H9 (cell line): ENCODE data around the gene SLCO3A1. TPM values are rescaled to one million over a fixed set of nuclear protein-coding genes. Genes with fewer than 3 reads are reported as not detected.

Source experiments
- DNase-seq: peaks from one replicate; pipeline ENCODE4 v3.0.0-alpha.2; 2017
- H2AFZ ChIP-seq: one replicate; pipeline ENCODE4 v1.6.1; 2013; ENCODE audit warnings: mild to moderate bottlenecking, low read length, control low read depth, moderate library complexity
- H2AK5ac ChIP-seq: 2 replicates; pipeline ENCODE4 v1.6.1; 2013; ENCODE audit warnings: low read length, control low read depth, mixed read lengths; ENCODE audit not compliant: insufficient read length
- H2BK120ac ChIP-seq: one replicate; pipeline ENCODE4 v1.6.1; 2013; ENCODE audit warnings: low read depth, mild to moderate bottlenecking, low read length, control low read depth, inconsistent platforms; ENCODE audit not compliant: poor library complexity, severe bottlenecking
- H2BK12ac ChIP-seq: 2 replicates; pipeline ENCODE4 v1.6.1; 2013; ENCODE audit warnings: low read length, control low read depth, mixed read lengths, low read depth; ENCODE audit not compliant: insufficient read length
- H2BK15ac ChIP-seq: 2 replicates; pipeline ENCODE4 v1.6.1; 2013; ENCODE audit warnings: low read depth, low read length, control low read depth
- H2BK20ac ChIP-seq: one replicate; pipeline ENCODE4 v1.6.1; 2013; ENCODE audit warnings: low read depth, mild to moderate bottlenecking, low read length, control low read depth, inconsistent platforms; ENCODE audit not compliant: poor library complexity, severe bottlenecking
- H2BK5ac ChIP-seq: 2 replicates; pipeline ENCODE4 v1.6.1; 2013; ENCODE audit warnings: low read length, control low read depth, mixed read lengths; ENCODE audit not compliant: insufficient read length
- H3K14ac ChIP-seq: 2 replicates; pipeline ENCODE4 v1.6.1; 2013; ENCODE audit warnings: low read length, control low read depth; ENCODE audit not compliant: insufficient read depth
- H3K18ac ChIP-seq: 2 replicates; pipeline ENCODE4 v1.6.1; 2013; ENCODE audit warnings: low read depth, mild to moderate bottlenecking, mixed read lengths, low read length, control low read depth; ENCODE audit not compliant: insufficient read length
- H3K23ac ChIP-seq: 2 replicates; pipeline ENCODE4 v1.6.1; 2013; ENCODE audit warnings: low read length, control low read depth, mixed read lengths, low read depth; ENCODE audit not compliant: insufficient read length
- H3K23me2 ChIP-seq: 2 replicates; pipeline ENCODE4 v1.6.1; 2013; ENCODE audit warnings: low read depth, mild to moderate bottlenecking, mixed read lengths, low read length, control low read depth; ENCODE audit not compliant: insufficient read length, poor library complexity, severe bottlenecking
- H3K27ac ChIP-seq: 2 replicates; pipeline ENCODE4 v1.5.1; 2013; ENCODE audit warnings: low read length, control low read depth, mixed read lengths, low read depth; ENCODE audit not compliant: insufficient read length
- H3K27me3 ChIP-seq: 2 replicates; pipeline ENCODE4 v1.6.1; 2013; ENCODE audit warnings: low read length, control low read depth, inconsistent platforms; ENCODE audit not compliant: insufficient read depth
- H3K4ac ChIP-seq: 2 replicates; pipeline ENCODE4 v1.6.1; 2013; ENCODE audit warnings: low read depth, mild to moderate bottlenecking, control low read depth, inconsistent platforms, low read length, moderate library complexity
- H3K4me1 ChIP-seq: 2 replicates; pipeline ENCODE4 v1.6.1; 2013; ENCODE audit warnings: low read length, control low read depth, inconsistent platforms; ENCODE audit not compliant: insufficient read depth
- H3K4me2 ChIP-seq: 2 replicates; pipeline ENCODE4 v1.6.1; 2013; ENCODE audit warnings: low read length, control low read depth, mixed read lengths; ENCODE audit not compliant: insufficient read length, insufficient read depth
- H3K56ac ChIP-seq: 2 replicates; pipeline ENCODE4 v1.6.1; 2013; ENCODE audit warnings: low read depth, mild to moderate bottlenecking, mixed read lengths, low read length, control low read depth; ENCODE audit not compliant: insufficient read length
- H3K79me1 ChIP-seq: 2 replicates; pipeline ENCODE4 v1.6.1; 2013; ENCODE audit warnings: low read depth, mild to moderate bottlenecking, moderate library complexity, low read length, control low read depth, inconsistent platforms; ENCODE audit not compliant: insufficient read depth, poor library complexity, severe bottlenecking
- H3K79me2 ChIP-seq: 2 replicates; pipeline ENCODE4 v1.6.1; 2013; ENCODE audit warnings: low read length, control low read depth, inconsistent platforms; ENCODE audit not compliant: insufficient read depth
- H3K9ac ChIP-seq: 2 replicates; pipeline ENCODE4 v1.6.1; 2013; ENCODE audit warnings: low read length, control low read depth, mixed read lengths; ENCODE audit not compliant: insufficient read length; ENCODE audit errors: extremely low read depth
- H3K9me3 ChIP-seq: one replicate; pipeline ENCODE4 v1.6.1; 2013; ENCODE audit warnings: low read depth, low read length, inconsistent platforms; ENCODE audit not compliant: control insufficient read depth
- H3T11ph ChIP-seq: one replicate; pipeline ENCODE4 v1.6.1; 2013; ENCODE audit warnings: mild to moderate bottlenecking, low read length, control low read depth, inconsistent platforms
- H4K20me1 ChIP-seq: one replicate; pipeline ENCODE4 v1.6.1; 2013; ENCODE audit not compliant: control insufficient read depth, insufficient read length, insufficient read depth
- H4K5ac ChIP-seq: 2 replicates; pipeline ENCODE4 v1.6.1; 2013; ENCODE audit warnings: low read depth, mild to moderate bottlenecking, mixed read lengths, low read length, control low read depth; ENCODE audit not compliant: insufficient read length
- H4K8ac ChIP-seq: replicated peaks from 2 replicates; pipeline ENCODE4 v1.6.1; 2013; ENCODE audit warnings: low read length, control low read depth, mixed read lengths, low read depth; ENCODE audit not compliant: insufficient read length
- H4K91ac ChIP-seq: 2 replicates; pipeline ENCODE4 v1.6.1; 2013; ENCODE audit warnings: low read depth, mild to moderate bottlenecking, moderate library complexity, mixed read lengths, low read length, control low read depth; ENCODE audit not compliant: insufficient read length
- H3K27ac Mint-ChIP-seq, 3 experiments: 2 replicates in 2 of 3; 3 replicates in 1 of 3; pipeline ENCODE4 v1.8.0; 2020 to 2021; ENCODE audit warnings: mixed read lengths in 3 of 3, mild to moderate bottlenecking in 1 of 3, moderate library complexity in 1 of 3
- H3K27me3 Mint-ChIP-seq: 2 replicates; pipeline ENCODE4 v1.8.0; 2021; ENCODE audit warnings: low read depth, mild to moderate bottlenecking, moderate library complexity, mixed read lengths
- H3K36me3 Mint-ChIP-seq, 3 experiments: 2 replicates in 2 of 3; 3 replicates in 1 of 3; pipeline ENCODE4 v1.8.0; 2020 to 2021; ENCODE audit warnings: low read depth in 3 of 3, mixed read lengths in 3 of 3; ENCODE audit not compliant: insufficient read depth in 1 of 3
- H3K4me1 Mint-ChIP-seq, 2 experiments: 2 replicates each; pipeline ENCODE4 v1.8.0; 2020; ENCODE audit warnings: mixed read lengths in 2 of 2
- H3K4me3 Mint-ChIP-seq, 2 experiments: 2 replicates in 1 of 2; 3 replicates in 1 of 2; pipeline ENCODE4 v1.8.0; 2020 to 2021; ENCODE audit warnings: mild to moderate bottlenecking in 2 of 2, mixed read lengths in 2 of 2, moderate library complexity in 1 of 2
- H3K9me3 Mint-ChIP-seq, 2 experiments: 2 replicates in 1 of 2; 3 replicates in 1 of 2; pipeline ENCODE4 v1.8.0; 2020; ENCODE audit warnings: mild to moderate bottlenecking in 2 of 2, mixed read lengths in 2 of 2, moderate library complexity in 1 of 2
- CTCF ChIP-seq: fragments of 200-600 bp; sonication (generic); conservative IDR thresholded peaks from 3 replicates; pipeline ENCODE4 v1.8.0; 2021; ENCODE audit warnings: antibody characterized with exemption, mild to moderate bottlenecking
- WGBS: extraction: QIAGEN DNeasy Blood & Tissue Kit; methylation state at CpG from one replicate; pipeline ENCODE4 v1.1.7; 2013; ENCODE audit warnings: missing lambda C conversion rate, low lambda C conversion rate, mixed read lengths; ENCODE audit not compliant: insufficient read length; ENCODE audit errors: extremely low coverage; 5-methylcytosine and 5-hydroxymethylcytosine counted together
- total RNA-seq: library from RNA; stranded (reverse); gene quantifications from 2 replicates; pipeline ENCODE4 v1.2.1, GENCODE V29; 2021

The SLCO3A1 gene
- total RNA-seq, 1 experiment from 2014 or later: 9.4 TPM

GRCh38 chr15:92161039-92161670 is 307.6 kb downstream of the SLCO3A1 start:
- H3K56ac ChIP-seq: no peak overlapping the region
- H2BK20ac ChIP-seq: no peak overlapping the region
- Mint-ChIP-seq H3K4me3 (peak overlapping the region in 1 of 2 experiments; percentile 22; a peak in 1 of 5 replicates), H3K27me3 (no peaks in the 10 kb centered on the region), H3K36me3 (no peaks in the 10 kb centered on the region; a peak in 1 of 7 replicates), H3K4me1 (peaks cover 74 to 77% of the 10 kb centered on the region in 2 experiments), H3K27ac (peak overlapping the region; percentile 77 to 98 (median 81); a peak in 6 of 7 replicates), H3K9me3 (no peaks in the 10 kb centered on the region)
- no peaks in the 10 kb centered on the region for H3K9me3 ChIP-seq
- H3K79me2 ChIP-seq: no peaks in the 10 kb centered on the region
- no peak overlapping the region for H2BK12ac ChIP-seq
- no peak for TF ChIP-seq CTCF
- no peak overlapping the region for H3K4ac ChIP-seq
- H3K23me2 ChIP-seq: no peaks in the 10 kb centered on the region
- H4K91ac ChIP-seq: peak overlapping the region; percentile 59
- peak overlapping the region; percentile 46 for H3K18ac ChIP-seq
- H3K27me3 ChIP-seq: no peaks in the 10 kb centered on the region
- no peaks in the 10 kb centered on the region for H3K79me1 ChIP-seq
- H4K20me1 ChIP-seq: no peaks in the 10 kb centered on the region
- H2BK15ac ChIP-seq: no peak overlapping the region
- H3K4me2 ChIP-seq: peak overlapping the region; percentile 4
- H2BK5ac ChIP-seq: no peak overlapping the region
- WGBS: no CpG with 5 or more reads among the region's 6 CpGs
- H2BK120ac ChIP-seq: no peak overlapping the region
- H3K27ac ChIP-seq: peak overlapping the region; percentile 71
- H4K8ac ChIP-seq: no peak overlapping the region
- DNase-seq: no peak
- peak overlapping the region; percentile 44 for H2AK5ac ChIP-seq
- H3K23ac ChIP-seq: no peak overlapping the region
- H3K14ac ChIP-seq: no peak overlapping the region
- H2AFZ ChIP-seq: no peak overlapping the region
- no peak overlapping the region for H4K5ac ChIP-seq
- H3K4me1 ChIP-seq: peaks cover 25% of the 10 kb centered on the region
- no peak overlapping the region for H3T11ph ChIP-seq
- no peak overlapping the region for H3K9ac ChIP-seq
